H1 (cell line): ENCODE data around the gene NKPD1. TPM values are rescaled to one million over a fixed set of nuclear protein-coding genes. Genes with fewer than 3 reads are reported as not detected.

Experiments used
- CTCF ChIA-PET: fragments of 300-600 bp; sonication (Branson Sonifier 250); formaldehyde crosslinking; loops from one replicate; lab custom pipeline; 2021; ENCODE audit not compliant: partially characterized antibody; lab: Charles Lee
- POLR2A ChIA-PET: fragments of 300-600 bp; sonication (Branson Sonifier 250); formaldehyde crosslinking; loops from one replicate; lab custom pipeline; 2021; ENCODE audit warnings: inconsistent platforms; ENCODE audit not compliant: partially characterized antibody; lab: Charles Lee
- DNase-seq, 2 experiments: peaks; one replicate each; pipeline versions ENCODE4 v3.0.0 to v3.0.0-alpha.2; 2010 to 2022; ENCODE audit warnings: low spot score in 2 of 2, low read depth in 1 of 2, mixed read lengths in 1 of 2
- FAIRE-seq: peaks from 2 replicates; lab custom pipeline; 2011; peaks lifted over from hg19 to GRCh38; lab: Jason Lieb, UNC
- H2AFZ ChIP-seq: 2 replicates; pipeline ENCODE4 v1.8.1; 2012; ENCODE audit warnings: low read length, inconsistent platforms
- H2AK5ac ChIP-seq: 2 replicates; pipeline ENCODE4 v1.6.1; 2013; ENCODE audit warnings: low read depth, low read length
- H2BK120ac ChIP-seq: replicated peaks from 2 replicates; pipeline ENCODE3; 2013; ENCODE audit warnings: low read depth, low read length, inconsistent platforms
- H2BK12ac ChIP-seq: 2 replicates; pipeline ENCODE4 v1.6.1; 2013; ENCODE audit warnings: low read depth, low read length
- H2BK15ac ChIP-seq: 2 replicates; pipeline ENCODE4 v1.6.1; 2013; ENCODE audit warnings: low read length
- H2BK20ac ChIP-seq: 2 replicates; pipeline ENCODE4 v1.6.1; 2013; ENCODE audit warnings: low read length
- H2BK5ac ChIP-seq: 2 replicates; pipeline ENCODE4 v1.6.1; 2013; ENCODE audit warnings: low read depth, low read length
- H3K14ac ChIP-seq: 2 replicates; pipeline ENCODE4 v1.6.1; 2013; ENCODE audit warnings: inconsistent platforms; ENCODE audit not compliant: insufficient read length
- H3K18ac ChIP-seq: 2 replicates; pipeline ENCODE4 v1.6.1; 2013; ENCODE audit warnings: low read length; ENCODE audit errors: extremely low read depth
- H3K23ac ChIP-seq: 2 replicates; pipeline ENCODE4 v1.6.1; 2013; ENCODE audit warnings: inconsistent platforms; ENCODE audit not compliant: insufficient read length
- H3K23me2 ChIP-seq: 2 replicates; pipeline ENCODE4 v1.6.1; 2013; ENCODE audit warnings: low read depth, low read length
- H3K27ac ChIP-seq: 2 replicates; pipeline ENCODE4 v1.6.1; 2011; ENCODE audit warnings: low read depth, low read length, inconsistent platforms
- H3K27me3 ChIP-seq, 4 experiments: replicated peaks in 1 of 4; 1 replicate in 1 of 4; 2 replicates in 3 of 4; pipeline versions ENCODE4 v1.6.1 to v1.8.1; 2011 to 2013; ENCODE audit warnings: low read length in 3 of 4, mild to moderate bottlenecking in 3 of 4, inconsistent platforms in 2 of 4, mixed read lengths in 2 of 4, moderate library complexity in 1 of 4; ENCODE audit not compliant: control insufficient read depth in 3 of 4, insufficient read depth in 3 of 4; ENCODE audit errors: extremely low read depth in 1 of 4
- H3K36me3 ChIP-seq, 4 experiments: 2 replicates each; pipeline versions ENCODE4 v1.6.1 to v1.8.1; 2011 to 2013; ENCODE audit warnings: mild to moderate bottlenecking in 4 of 4, low read length in 3 of 4, moderate library complexity in 2 of 4, control low read depth in 1 of 4, inconsistent platforms in 1 of 4; ENCODE audit not compliant: insufficient read depth in 4 of 4, control insufficient read depth in 2 of 4
- H3K4ac ChIP-seq: replicated peaks from 2 replicates; pipeline ENCODE3; 2013; ENCODE audit warnings: low read length, low read depth, mixed read lengths, inconsistent platforms; ENCODE audit not compliant: insufficient read length
- H3K4me1 ChIP-seq, 4 experiments: replicated peaks in 1 of 4; 1 replicate in 1 of 4; 2 replicates in 3 of 4; pipeline versions ENCODE4 v1.6.1 to v1.8.1; 2011 to 2013; ENCODE audit warnings: low read length in 3 of 4, inconsistent platforms in 2 of 4, mixed read lengths in 1 of 4; ENCODE audit not compliant: insufficient read depth in 4 of 4, control insufficient read depth in 3 of 4
- H3K4me2 ChIP-seq, 2 experiments: 2 replicates each; pipeline versions ENCODE4 v1.6.1 to v1.8.1; 2011 to 2013; ENCODE audit warnings: low read depth in 2 of 2, low read length in 2 of 2, control low read depth in 1 of 2, inconsistent platforms in 1 of 2, mild to moderate bottlenecking in 1 of 2; ENCODE audit not compliant: insufficient read depth in 1 of 2
- H3K4me3 ChIP-seq, 4 experiments: fragments of 200-600, 300-600 bp in 1 of 4; sonication (generic), shearing (Covaris generic), sonication (Bioruptor Twin) in 1 of 4; 2 replicates each; pipeline versions ENCODE4 v1.5.1 to v1.8.1; 2011 to 2016; ENCODE audit warnings: low read length in 4 of 4, low read depth in 3 of 4, control low read depth in 2 of 4, inconsistent platforms in 2 of 4, mild to moderate bottlenecking in 2 of 4, mixed read lengths in 1 of 4, moderate library complexity in 1 of 4; ENCODE audit not compliant: insufficient read depth in 2 of 4; ENCODE audit errors: extremely low read depth in 1 of 4
- H3K56ac ChIP-seq: replicated peaks from 2 replicates; pipeline ENCODE3; 2013; ENCODE audit warnings: low read depth, mild to moderate bottlenecking, mixed read lengths, low read length, inconsistent platforms; ENCODE audit not compliant: insufficient read length
- H3K79me1 ChIP-seq: 2 replicates; pipeline ENCODE4 v1.6.1; 2013; ENCODE audit warnings: low read depth, low read length, control low read depth
- H3K79me2 ChIP-seq, 2 experiments: 2 replicates each; pipeline versions ENCODE4 v1.6.1 to v1.8.1; 2012 to 2013; ENCODE audit warnings: low read length in 2 of 2, mild to moderate bottlenecking in 2 of 2, inconsistent platforms in 1 of 2; ENCODE audit not compliant: insufficient read depth in 2 of 2, control insufficient read depth in 1 of 2
- H3K9ac ChIP-seq, 4 experiments: replicated peaks in 1 of 4; 1 replicate in 1 of 4; 2 replicates in 3 of 4; pipeline versions ENCODE4 v1.6.1 to v1.8.1; 2011 to 2013; ENCODE audit warnings: low read depth in 3 of 4, low read length in 3 of 4, control low read depth in 2 of 4, mild to moderate bottlenecking in 2 of 4, moderate library complexity in 2 of 4, inconsistent platforms in 1 of 4; ENCODE audit errors: extremely low read depth in 1 of 4
- H3K9me3 ChIP-seq, 2 experiments: 2 replicates each; pipeline versions ENCODE4 v1.6.1 to v1.8.1; 2012 to 2013; ENCODE audit warnings: mild to moderate bottlenecking in 2 of 2, moderate library complexity in 2 of 2, control low read depth in 1 of 2, inconsistent platforms in 1 of 2, low read depth in 1 of 2, low read length in 1 of 2, mixed read lengths in 1 of 2; ENCODE audit not compliant: insufficient read depth in 2 of 2
- H4K20me1 ChIP-seq, 2 experiments: replicated peaks in 1 of 2; 2 replicates each; pipeline versions ENCODE3 to v1.8.1; 2011 to 2013; ENCODE audit warnings: inconsistent platforms in 2 of 2, low read length in 2 of 2, mild to moderate bottlenecking in 1 of 2; ENCODE audit not compliant: insufficient read depth in 2 of 2, control insufficient read depth in 1 of 2
- H4K5ac ChIP-seq: 2 replicates; pipeline ENCODE4 v1.6.1; 2013; ENCODE audit warnings: low read length, low read depth, mixed read lengths, inconsistent platforms; ENCODE audit not compliant: insufficient read length
- H4K8ac ChIP-seq: 2 replicates; pipeline ENCODE4 v1.8.0; 2013; ENCODE audit warnings: mild to moderate bottlenecking, moderate library complexity, low read length, inconsistent platforms; ENCODE audit not compliant: insufficient read depth; ENCODE audit errors: extremely low read depth
- H4K91ac ChIP-seq: replicated peaks from 2 replicates; pipeline ENCODE3; 2013; ENCODE audit warnings: low read length, mixed read lengths, inconsistent platforms; ENCODE audit not compliant: insufficient read length
- BCL11A ChIP-seq, 2 experiments: IDR thresholded peaks; one replicate each; pipeline ENCODE4 v1.6.1; 2011; ENCODE audit warnings: low read depth in 2 of 2, low read length in 2 of 2, mild to moderate bottlenecking in 2 of 2
- CHD1 ChIP-seq: IDR thresholded peaks from 2 replicates; pipeline ENCODE4 v1.6.1; 2012; ENCODE audit warnings: low read depth, low read length, improper control_type of control experiment
- FOSL1 ChIP-seq: IDR thresholded peaks from 2 replicates; pipeline ENCODE4 v1.6.1; 2011; ENCODE audit warnings: mild to moderate bottlenecking, low read depth, low read length, moderate library complexity; ENCODE audit not compliant: insufficient read depth
- NANOG ChIP-seq: IDR thresholded peaks from 2 replicates; pipeline ENCODE4 v1.6.1; 2011; ENCODE audit warnings: low read length, low read depth, mild to moderate bottlenecking, inconsistent platforms; ENCODE audit not compliant: insufficient read depth, poor library complexity, severe bottlenecking
- RNF2 ChIP-seq: fragments of 200-900, 300-1000 bp; sonication (generic); IDR thresholded peaks from 2 replicates; pipeline ENCODE4 v1.7.1; 2016; ENCODE audit warnings: borderline replicate concordance, low read depth, mild to moderate bottlenecking, antibody characterized with exemption, low read length; ENCODE audit not compliant: poor library complexity, severe bottlenecking; ENCODE audit errors: missing control alignments
- SP4 ChIP-seq: IDR thresholded peaks from 2 replicates; pipeline ENCODE4 v1.6.1; 2012; ENCODE audit warnings: low read length, inconsistent platforms
- SRF ChIP-seq: IDR thresholded peaks from 2 replicates; pipeline ENCODE4 v1.6.1; 2011; ENCODE audit warnings: mild to moderate bottlenecking, low read depth, low read length, moderate library complexity
- SUZ12 ChIP-seq: fragments of 200-600 bp; sonication (generic); IDR thresholded peaks from 2 replicates; pipeline ENCODE4 v1.6.1; 2012; ENCODE audit warnings: mild to moderate bottlenecking, inconsistent platforms, low read length, moderate library complexity, mixed read lengths
- YY1 ChIP-seq: IDR thresholded peaks from 2 replicates; pipeline ENCODE4 v1.6.1; 2011; ENCODE audit warnings: low read depth, mild to moderate bottlenecking, low read length
- WGBS, 2 experiments: shearing (Covaris generic) in 1 of 2; methylation state at CpG; one replicate each; pipeline versions ENCODE4 v1.1.6 to v1.1.7; 2013 to 2015; ENCODE audit warnings: low lambda C conversion rate in 2 of 2, mixed read lengths in 2 of 2, inconsistent platforms in 1 of 2, low coverage in 1 of 2, missing lambda C conversion rate in 1 of 2; ENCODE audit not compliant: insufficient replicate concordance in 2 of 2, insufficient coverage in 1 of 2, insufficient read length in 1 of 2; ENCODE audit errors: extremely low coverage in 1 of 2, missing lambda C conversion rate in 1 of 2; 5-methylcytosine and 5-hydroxymethylcytosine counted together
- polyA plus RNA-seq, 7 experiments: library from polyadenylated mRNA; depleted of rRNA in 3 of 7; stranded (reverse) in 5 of 7; unstranded in 2 of 7; fragments of >200 nt in 5 of 7; fragments of 200-250 nt in 2 of 7; gene quantifications; 1 replicate in 5 of 7; 2 replicates in 1 of 7; 4 replicates in 1 of 7; pipeline versions ENCODE4 v1.2.1 to v1.2.3, GENCODE V29; 2011 to 2013; ENCODE audit warnings: missing spikeins in 2 of 7, mixed read lengths in 2 of 7
- total RNA-seq: library from RNA; stranded (reverse); fragmentation: NEBNext Ultra II Directional; extraction: Animal tissue kit (Norgen Biotek cat#: 25700); gene quantifications from 2 replicates; pipeline ENCODE4 v1.2.1, GENCODE V29; 2021
- TF ChIP-seq, protein P1 (sequence below): IDR thresholded peaks from 2 replicates; pipeline ENCODE4 v1.6.1; 2011; ENCODE audit warnings: low read depth, mild to moderate bottlenecking, low read length; ENCODE audit not compliant: insufficient read depth
- TF ChIP-seq, protein P2 (sequence below): IDR thresholded peaks from 2 replicates; pipeline ENCODE4 v1.6.1; 2012; ENCODE audit warnings: inconsistent platforms
- TF ChIP-seq, protein P3 (sequence below): IDR thresholded peaks from 2 replicates; pipeline ENCODE4 v1.6.1; 2012; ENCODE audit warnings: inconsistent platforms

The NKPD1 gene
- total and polyA plus RNA-seq, 2 of the 8 experiments (the other 6 are each of a cell fraction or from before 2014, with no cell fraction given), result 0.30 to 0.39 TPM

DNA sequence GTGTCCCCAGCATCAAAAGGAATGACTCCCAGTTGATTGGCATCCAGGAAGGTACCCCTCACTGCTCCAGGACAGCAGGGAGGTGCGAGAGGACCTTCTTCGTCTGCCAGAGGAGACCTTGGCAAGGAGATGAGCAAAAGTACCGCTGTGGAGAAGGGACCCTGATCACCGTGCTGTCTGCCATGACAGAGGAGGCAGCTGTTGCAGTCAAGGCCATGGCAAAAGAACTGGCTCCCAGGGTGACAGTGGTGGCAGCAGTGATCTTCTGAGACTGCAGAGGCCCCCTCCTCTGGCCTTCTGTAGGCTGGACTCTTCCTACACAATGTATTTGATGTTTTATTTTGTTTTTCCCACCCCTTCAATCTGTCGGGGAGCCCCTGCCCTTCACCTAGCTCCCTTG, 32.0 kb downstream of the NKPD1 start:
- Histone ChIP-seq H4K5ac (no peak overlapping the region), H3K27ac (no peak overlapping the region), H3K27me3 (no peaks in the 10 kb centered on the region; a peak in 1 of 7 replicates), H3K14ac (no peak overlapping the region), H3K9ac (no peak overlapping the region; a peak in 1 of 7 replicates), H3K79me2 (peaks cover 0 to 42% of the 10 kb centered on the region in 2 experiments; a peak in 2 of 4 replicates), H2BK12ac (no peak overlapping the region), H2AFZ (no peak overlapping the region), H2BK20ac (no peak overlapping the region), H2BK5ac (no peak overlapping the region), H3K9me3 (no peaks in the 10 kb centered on the region), H3K23ac (no peak overlapping the region), H2BK15ac (no peak overlapping the region), H2AK5ac (no peak overlapping the region), H4K8ac (no peak overlapping the region), H4K20me1 (peaks cover 17 to 32% of the 10 kb centered on the region in 2 experiments), H3K4me2 (no peak overlapping the region), H3K56ac (no peak overlapping the region), H3K23me2 (no peaks in the 10 kb centered on the region), H3K18ac (no peak overlapping the region), H2BK120ac (no peak overlapping the region), H3K4me3 (no peak overlapping the region), H4K91ac (no peak overlapping the region), H3K4ac (no peak overlapping the region), H3K36me3 (no peaks in the 10 kb centered on the region), H3K4me1 (peaks cover 0 to 10% (median 7%) of the 10 kb centered on the region in 4 experiments; a peak in 6 of 7 replicates), H3K79me1 (peaks cover 23% of the 10 kb centered on the region)
- 92% methylated on average over 5 of the region's 5 CpGs; no CpG with 5 or more reads in 1 of the 2 experiments for WGBS, 2 experiments
- POLR2A ChIA-PET, result interaction anchor here (0.9 kb wide), 1 partner anchor 39 kb away, joined by 3 read pairs; no protein-coding TSS in a partner anchor
- DNase-seq, result no peak
- FAIRE-seq, result no peak
- CTCF ChIA-PET, result interaction anchor here (1.3 kb wide), 1 partner anchor 37 kb away, joined by 3 read pairs; no protein-coding TSS in a partner anchor
- TF ChIP-seq BCL11A (IDR thresholded peaks at IDR 0.05; ENCODE audit: low read depth in 2 of 2, low read length in 2 of 2) (no peak), NANOG (no peak), CHD1 (no peak), SRF (no peak), SUZ12 (no peak), FOSL1 (no peak), SP4 (no peak), RNF2 (no peak), YY1 (no peak)
- TF ChIP-seq, protein P1, sequence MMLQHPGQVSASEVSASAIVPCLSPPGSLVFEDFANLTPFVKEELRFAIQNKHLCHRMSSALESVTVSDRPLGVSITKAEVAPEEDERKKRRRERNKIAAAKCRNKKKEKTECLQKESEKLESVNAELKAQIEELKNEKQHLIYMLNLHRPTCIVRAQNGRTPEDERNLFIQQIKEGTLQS, result no peak
- TF ChIP-seq, protein P2, sequence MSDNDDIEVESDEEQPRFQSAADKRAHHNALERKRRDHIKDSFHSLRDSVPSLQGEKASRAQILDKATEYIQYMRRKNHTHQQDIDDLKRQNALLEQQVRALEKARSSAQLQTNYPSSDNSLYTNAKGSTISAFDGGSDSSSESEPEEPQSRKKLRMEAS, result no peak
- TF ChIP-seq, protein P3, sequence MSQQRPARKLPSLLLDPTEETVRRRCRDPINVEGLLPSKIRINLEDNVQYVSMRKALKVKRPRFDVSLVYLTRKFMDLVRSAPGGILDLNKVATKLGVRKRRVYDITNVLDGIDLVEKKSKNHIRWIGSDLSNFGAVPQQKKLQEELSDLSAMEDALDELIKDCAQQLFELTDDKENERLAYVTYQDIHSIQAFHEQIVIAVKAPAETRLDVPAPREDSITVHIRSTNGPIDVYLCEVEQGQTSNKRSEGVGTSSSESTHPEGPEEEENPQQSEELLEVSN, result no peak
